NCI-H1092 treated with DMSO at 0.1 percent for 48 hours (cell line): ENCODE data around the gene NUP85.
"Not testable (repeated sequence)": the region's sequence is repeated elsewhere in the genome, so short reads cannot be mapped to it uniquely, and the experiment has no call there.

ENCODE experiments used
- DNase-seq: peaks from one replicate; lab custom pipeline; 2025; lab: John Stamatoyannopoulos, UW

NUP85 gene

DNA sequence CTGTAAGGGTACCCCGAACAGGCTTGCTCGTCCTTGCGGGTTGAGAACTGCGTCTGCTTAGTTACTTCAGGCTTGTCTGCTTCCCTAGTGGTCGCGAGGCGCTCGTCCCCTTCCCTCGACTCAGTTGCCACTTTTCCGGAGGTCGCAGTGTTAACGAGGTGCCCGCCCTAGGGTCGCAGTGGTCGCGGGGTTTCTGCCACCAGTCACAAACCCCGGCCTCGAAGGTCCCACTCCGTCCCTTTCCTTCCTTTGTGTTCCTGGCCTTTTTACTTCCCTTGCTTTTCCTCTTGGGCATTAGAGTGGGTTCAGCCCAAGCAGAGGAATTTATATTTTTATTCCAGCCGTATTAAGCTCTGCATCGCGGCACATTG, 299 bp downstream of the NUP85 start:
- DNase-seq = no peak

DNA sequence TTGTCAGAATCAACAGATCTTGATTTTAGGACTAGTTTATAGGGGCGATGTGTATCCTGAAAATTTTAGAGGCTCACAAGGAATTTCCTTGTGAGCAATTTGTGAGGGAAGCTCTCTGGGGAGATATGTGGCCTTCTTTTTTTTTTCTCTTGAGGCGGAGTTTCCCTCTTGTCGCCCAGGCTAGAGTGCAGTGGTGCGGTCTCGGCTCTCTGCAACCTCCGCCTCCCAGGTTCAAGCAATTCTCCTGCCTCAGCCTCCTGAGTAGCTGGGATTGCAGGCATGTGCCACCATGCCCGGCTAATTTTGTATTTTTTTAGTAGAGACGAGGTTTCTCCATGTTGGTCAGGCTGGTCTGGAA, 1.6 kb downstream of the NUP85 start:
- not testable (repeated sequence) for DNase-seq

DNA sequence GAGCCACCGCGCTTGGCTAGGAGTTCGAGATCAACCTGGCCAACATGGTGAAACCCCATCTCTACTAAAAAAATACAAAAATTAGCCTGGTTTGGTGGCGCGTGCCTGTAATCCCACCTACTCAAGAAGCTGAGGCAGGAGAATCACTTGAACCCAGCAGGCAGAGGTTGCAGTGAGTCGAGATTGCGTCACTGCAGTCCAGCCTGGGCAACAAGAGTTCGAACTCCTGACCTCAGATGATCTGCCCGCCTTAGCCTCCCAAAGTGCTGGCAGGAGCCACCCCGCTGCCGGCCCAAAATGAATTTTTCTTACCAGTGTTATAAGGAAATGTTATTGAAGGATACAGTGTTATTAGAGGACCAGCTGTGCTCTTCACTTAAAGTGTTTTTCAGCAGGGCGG, 2.3 kb downstream of the NUP85 start:
- no peak for DNase-seq

DNA sequence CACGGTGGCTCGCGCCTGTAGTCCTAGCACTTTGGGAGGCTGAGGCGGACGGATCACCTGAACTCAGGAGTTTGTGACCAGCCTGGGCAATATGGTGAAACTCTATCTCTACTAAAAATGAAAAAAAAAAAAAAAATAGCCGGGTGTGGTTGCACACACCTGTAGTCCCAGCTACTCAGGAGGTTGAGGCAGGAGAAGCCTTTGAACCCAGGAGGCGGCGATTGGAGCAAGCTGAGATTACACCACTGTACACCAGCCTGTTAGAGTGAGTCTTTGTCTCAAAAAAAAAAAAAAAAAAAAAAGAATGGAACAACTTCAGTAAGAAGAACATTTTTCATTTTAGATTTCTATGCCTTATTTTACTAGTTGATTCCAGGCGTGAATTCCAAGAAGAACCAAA, 2.7 kb downstream of the NUP85 start:
- no peak for DNase-seq

DNA sequence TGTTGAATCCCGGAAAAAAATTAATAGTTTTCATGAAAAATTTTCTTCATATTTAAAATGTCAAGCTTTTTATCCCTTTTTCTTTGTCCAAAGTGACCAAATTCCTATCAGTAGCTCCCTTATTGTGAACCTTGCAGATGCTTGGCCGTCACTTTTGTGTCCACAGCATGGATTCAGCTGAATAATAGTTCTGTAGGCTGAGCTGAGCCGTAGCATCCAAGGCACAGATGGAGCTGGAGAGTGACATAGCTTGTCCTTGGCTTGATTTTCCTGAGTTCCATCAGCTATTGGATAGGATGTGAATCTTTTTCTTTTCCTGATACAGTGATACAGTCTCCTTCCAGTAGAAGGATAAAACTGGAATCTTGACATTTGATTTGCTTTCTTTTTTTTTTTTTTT, 3.6 kb downstream of the NUP85 start:
- DNase-seq = no peak

GRCh38 chr17:75218131-75218530, 12.7 kb downstream of the NUP85 start:
- DNase-seq = no peak

GRCh38 chr17:75219815-75220214, 14.3 kb downstream of the NUP85 start:
- no peak for DNase-seq

DNA sequence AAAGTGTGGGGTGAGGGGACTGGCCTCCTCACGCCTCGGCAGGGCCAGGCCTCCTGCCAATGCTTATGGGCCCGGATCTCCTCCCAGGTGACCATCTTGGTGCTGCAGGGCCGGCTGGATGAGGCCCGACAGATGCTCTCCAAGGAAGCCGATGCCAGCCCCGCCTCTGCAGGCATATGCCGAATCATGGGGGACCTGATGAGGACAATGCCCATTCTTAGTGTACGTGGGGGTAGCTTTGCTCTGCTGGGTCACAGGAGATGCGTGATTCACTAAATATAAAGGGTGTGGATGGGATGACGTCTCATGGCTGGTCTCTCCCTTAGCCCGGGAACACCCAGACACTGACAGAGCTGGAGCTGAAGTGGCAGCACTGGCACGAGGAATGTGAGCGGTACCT, 19.5 kb downstream of the NUP85 start:
- no peak for DNase-seq

DNA sequence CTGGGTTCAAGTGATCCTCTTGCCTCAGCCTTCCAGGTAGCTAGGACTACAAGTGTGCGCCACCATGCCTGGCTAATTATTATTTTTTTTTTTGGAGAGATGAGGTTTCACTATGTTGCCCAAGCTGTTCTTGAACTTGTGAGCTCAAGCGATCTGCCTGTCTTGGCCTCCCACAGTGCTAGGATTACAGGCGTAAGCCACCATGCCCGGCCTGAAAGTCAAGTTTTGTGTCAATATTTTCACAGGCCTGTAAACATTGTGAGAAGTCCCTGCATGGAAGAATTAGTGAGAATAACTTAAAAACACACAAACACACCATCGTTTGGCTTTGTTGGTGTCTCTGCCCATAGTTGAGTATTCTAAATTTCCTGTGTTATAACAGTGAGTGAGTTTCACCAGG, 22.2 kb downstream of the NUP85 start:
- no peak for DNase-seq

- DNase-seq = no peak
Observed at GRCh38 chr17:75228305-75228704, 22.8 kb downstream of the NUP85 start.

DNA sequence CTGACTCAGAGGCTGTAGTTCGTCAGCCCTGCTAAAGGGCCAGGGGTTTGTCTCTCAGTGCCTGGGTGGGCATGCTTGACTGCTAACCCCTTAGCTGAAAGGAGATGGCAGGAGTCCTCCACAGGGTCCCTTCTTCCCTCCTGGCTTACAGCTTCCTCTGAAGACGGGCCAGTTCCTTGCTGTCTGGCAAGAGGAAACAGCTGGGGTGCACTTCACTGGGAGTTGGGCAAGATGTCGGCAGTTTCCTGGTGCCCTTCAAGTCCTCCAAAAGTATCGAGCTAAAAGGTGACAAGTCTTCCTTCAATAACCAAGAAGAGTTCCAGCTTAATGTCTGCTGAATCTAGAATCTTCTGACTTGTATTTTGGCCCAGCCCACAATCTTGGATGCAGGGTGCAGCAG, 23.4 kb downstream of the NUP85 start:
- DNase-seq = no peak

DNA sequence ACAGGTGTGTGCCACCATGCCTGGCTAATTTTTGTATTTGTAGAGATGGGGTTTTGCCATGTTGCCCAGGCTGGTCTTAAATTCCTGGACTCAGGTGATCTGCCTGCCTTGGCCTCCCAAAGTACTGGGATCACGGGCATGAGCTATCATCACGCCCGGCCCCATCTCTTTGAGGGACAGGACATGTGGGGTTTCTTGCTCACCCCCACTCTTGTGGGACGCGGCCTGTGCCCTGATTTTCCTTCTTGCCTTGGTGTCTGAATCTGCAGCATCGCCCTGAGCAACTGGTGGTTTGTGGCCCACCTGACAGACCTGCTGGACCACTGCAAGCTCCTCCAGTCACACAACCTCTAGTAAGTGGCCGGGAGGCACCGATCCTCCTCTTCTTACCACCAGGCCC, 25.6 kb downstream of the NUP85 start:
- no peak for DNase-seq

- DNase-seq = no peak
Observed at GRCh38 chr17:75231741-75232464, 26.4 kb downstream of the NUP85 start.

DNA sequence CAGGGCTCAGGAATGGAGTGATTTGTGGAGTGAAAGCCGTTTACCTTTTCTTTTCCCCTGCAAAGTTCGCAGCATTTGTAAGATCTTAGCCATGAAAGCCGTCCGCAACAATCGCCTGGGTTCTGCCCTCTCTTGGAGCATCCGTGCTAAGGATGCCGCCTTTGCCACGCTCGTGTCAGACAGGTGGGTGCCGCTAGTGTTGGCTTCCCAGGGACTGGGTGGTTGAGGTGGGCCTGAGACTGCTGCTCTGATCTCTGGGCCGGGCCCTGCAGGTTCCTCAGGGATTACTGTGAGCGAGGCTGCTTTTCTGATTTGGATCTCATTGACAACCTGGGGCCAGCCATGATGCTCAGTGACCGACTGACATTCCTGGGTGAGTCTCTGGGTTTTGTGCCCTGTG, 27.3 kb downstream of the NUP85 start:
- DNase-seq = no peak

GRCh38 chr17:75237100-75238014, 31.9 kb downstream of the NUP85 start:
- DNase-seq = no peak

GRCh38 chr17:75238020-75238580, 32.6 kb downstream of the NUP85 start:
- DNase-seq = no peak

GRCh38 chr17:75238684-75239191, 33.3 kb downstream of the NUP85 start:
- peak; percentile 46 for DNase-seq

DNA sequence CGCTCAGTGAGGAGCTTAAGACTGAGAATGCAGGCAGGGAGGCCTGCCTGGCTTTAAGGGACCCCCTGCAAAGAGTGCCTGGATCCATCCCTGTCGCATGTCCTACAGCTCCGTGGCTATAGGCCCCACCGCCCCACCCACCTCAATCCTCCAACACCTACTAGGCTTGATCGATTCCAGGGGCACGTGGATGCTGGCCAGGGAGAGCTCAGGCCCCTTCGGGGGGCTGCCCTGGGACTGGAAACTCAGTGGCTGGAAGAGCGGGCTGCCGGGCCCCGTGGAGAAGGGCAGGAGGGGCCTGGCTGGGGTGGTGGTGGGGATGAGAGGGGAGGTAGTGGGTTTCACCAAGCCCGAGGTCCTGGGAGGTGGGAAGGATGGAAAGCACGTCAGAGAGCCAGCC, 33.7 kb downstream of the NUP85 start:
- no peak for DNase-seq

GRCh38 chr17:75239778-75240393, 34.4 kb downstream of the NUP85 start:
- no peak for DNase-seq

DNA sequence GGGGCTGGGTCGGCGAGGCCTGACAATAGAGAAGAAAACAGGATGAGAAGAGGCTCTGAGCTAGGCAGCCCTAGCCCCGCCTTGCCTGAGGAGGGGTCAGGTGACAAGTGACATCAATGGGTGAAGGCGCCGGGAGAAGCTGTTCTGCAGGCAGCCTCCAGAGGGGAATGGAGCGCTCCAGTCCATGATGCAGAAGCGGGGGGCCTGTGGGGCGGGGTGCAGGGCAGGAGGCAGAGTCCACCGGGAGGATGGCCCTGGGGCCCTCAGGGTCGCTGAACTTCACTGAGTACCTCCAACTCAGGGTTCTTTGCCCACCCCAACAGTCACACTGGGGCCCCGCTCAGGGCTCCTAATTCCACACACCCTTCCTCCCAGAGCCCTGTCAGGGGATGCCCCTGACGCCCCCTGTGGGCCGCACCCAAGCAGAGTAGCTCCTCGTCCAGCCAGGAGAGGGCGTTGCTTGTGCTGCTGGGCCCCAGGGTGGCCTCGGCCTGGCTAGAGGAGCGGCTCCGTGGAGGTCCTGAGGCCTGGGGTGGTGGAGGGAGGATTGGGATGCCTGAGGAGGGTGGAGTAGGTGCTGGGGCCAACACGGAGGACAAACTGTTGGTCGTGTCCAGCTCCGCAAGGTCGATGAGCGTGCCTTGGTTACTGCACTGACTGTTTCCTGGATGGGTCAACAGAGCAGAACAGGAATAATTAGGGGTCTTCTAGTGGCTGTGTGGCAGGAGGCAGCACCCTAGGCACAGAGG, 35.1 kb downstream of the NUP85 start:
- DNase-seq = peak; percentile 6

- DNase-seq = no peak
Observed at GRCh38 chr17:75241143-75241430, 35.6 kb downstream of the NUP85 start.

- DNase-seq = no peak
Observed at GRCh38 chr17:75241502-75241901, 36.0 kb downstream of the NUP85 start.
